Left colon (tissue), 2 donors: ENCODE data around the gene POLR2L. TPM values are rescaled to one million over a fixed set of nuclear protein-coding genes. Genes with fewer than 3 reads are reported as not detected.

Experiments
- ATAC-seq: fragments of 200-7000 bp; cut with Tn5 transposase; one replicate; pipeline ENCODE4 v1.9.1; 2020; ENCODE audit warnings: mild to moderate bottlenecking, moderate library complexity
- DNase-seq, 2 donors: peaks; one replicate each; pipeline ENCODE4 v3.0.0-alpha.2; 2020
- intact Hi-C, 2 donors: fragments of 100-400 bp; cut with DNase I in 1 of 2; cut with micrococcal nuclease in 1 of 2; formaldehyde crosslinking; loops; one replicate each; pipeline versions ENCODE4 v1.11.2 to v1.14.0; 2022; cut with DNase I, micrococcal nuclease
- total RNA-seq, 2 donors: library from RNA; stranded (reverse); fragmentation: NEBNext Ultra II Directional; extraction: Animal tissue kit (Norgen Biotek cat#: 25700); gene quantifications; one replicate each; pipeline ENCODE4 v1.2.1, GENCODE V29; 2021
- donor health status: DM: no; HTN: no; CAD: no.
- donor health status: DM: yes; HTN: yes; CAD: no.

POLR2L gene
- total RNA-seq, 2 donors from 2014 or later = 79.4 to 83.1 TPM

DNA sequence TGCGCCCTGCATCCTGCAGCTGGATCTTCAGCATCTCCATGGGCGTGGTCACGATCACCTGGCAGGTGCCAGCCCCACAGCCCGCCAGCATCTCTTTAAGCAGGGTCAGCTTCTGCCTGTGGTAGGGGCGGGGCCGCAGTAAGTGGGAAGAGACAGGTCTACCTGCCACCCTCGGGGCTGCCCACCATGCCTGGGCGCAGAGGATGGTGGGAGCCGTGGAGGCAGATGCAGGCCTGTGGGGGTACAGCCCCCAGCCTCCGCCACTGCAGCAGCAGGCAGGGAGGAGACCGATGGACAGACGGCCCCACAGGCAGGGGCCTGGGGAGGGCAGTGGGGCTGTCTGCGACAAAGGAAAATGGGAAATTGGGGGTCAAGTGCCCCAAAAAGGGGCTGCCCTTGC lies 49.5 kb downstream of the POLR2L start:
- no peak for DNase-seq
- no peak for ATAC-seq
- intact Hi-C loops = no loop called here

DNA sequence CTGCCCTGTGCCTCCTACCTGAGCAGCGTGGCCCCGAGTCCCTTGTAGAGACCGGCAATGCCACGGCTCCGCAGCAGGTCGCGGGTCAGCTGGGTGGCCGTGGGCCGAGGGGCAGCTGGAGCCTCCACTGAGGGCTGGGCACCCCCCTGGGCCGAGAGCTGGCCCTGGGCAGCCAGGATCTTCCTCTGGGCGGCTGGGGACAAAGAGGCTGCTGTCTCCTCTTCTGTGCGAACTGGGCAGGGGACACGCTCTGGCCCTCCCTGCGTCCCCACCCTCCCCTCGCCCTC lies 49.9 kb downstream of the POLR2L start:
- intact Hi-C loops = no loop called here
- ATAC-seq (no peak), DNase-seq (no peak)

DNA sequence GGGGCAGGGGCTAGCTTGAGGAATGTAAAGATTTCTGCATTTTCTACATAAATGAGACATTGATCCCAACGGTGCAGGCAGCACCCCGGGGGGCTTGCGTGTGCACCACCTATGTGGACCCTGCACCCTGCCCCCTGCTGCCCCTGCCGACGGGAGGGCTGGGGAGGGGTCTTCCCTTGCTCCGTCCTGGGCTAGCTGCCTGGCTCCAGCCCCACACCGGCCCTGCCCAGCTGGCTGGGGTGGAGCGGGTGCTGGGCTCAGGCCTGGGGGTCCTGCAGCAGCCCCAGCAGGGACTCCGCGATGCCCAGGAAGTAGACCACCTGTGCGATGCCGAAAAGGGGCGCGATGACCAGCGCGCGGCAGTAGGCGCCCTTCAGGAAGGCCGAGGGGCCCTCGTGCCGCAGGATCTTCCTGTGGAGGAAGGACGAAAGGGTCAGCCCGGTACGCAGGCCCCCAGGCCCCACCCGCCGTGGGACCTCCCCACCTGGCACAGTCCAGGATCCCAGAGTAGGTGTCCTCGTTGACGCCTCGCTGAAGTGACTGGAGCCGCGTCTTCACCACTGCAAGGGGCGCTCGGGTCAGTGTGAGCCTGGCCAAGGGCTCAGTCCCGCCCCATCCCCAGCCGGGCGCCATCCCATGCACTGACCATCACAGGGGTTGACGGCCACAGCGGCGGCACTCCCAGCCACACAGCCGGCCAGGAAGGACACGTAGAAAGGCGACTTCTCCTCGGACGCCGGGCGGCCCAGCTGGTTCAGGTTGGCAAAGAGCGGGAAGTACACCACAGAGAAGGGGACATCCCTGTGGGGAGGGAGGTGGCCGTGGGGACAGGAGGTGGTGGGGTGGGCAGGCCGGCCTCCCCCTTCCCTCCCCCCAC lies 50.4 kb downstream of the POLR2L start:
- intact Hi-C loops = no loop called here
- DNase-seq = no peak
- no peak for ATAC-seq

DNA sequence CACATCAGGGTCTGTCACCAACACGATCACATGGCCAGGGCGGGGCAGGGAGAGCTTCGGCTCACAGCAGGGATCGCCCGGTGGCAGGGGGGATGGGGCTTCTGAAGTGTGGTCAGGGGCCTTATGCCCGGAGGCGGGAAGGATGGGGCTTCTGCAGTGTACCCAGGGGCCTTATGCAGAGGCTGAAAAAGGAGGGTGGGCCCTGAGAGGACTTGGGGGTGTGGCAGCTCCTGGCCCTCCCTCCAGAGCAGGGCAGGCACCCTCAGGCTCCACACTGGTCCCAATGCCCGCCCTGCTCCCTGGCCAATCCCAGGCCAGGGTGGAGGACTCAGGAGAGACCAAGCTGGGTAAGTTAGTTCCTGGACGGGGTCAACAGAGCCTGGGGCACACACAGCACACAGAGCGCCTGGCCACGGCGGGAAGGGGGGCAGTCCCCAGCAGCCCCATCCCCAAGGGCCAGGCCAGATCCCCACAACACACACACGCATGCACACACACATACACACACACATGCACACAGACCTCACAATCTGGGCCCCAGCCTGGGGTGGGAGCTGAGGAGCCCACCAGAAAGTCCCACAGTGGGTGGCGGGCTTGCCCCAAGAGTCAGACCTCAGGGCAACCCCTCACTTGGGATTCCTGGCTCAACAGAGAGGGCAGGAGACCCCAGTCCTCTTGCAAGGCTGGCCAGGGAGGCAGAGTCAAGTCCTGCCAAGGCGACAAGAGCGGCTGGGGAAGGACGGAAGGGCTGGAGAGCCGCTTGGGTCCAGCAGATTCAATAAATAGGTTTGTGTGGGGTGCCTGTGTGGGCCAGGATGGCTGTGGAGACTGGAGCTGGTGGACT lies 51.4 kb downstream of the POLR2L start:
- intact Hi-C loops = no loop called here
- DNase-seq = no peak
- ATAC-seq = no peak

GRCh38 chr11:789943-790342 lies 52.4 kb downstream of the POLR2L start, which contains the start of gene CEND1:
Gene CEND1, minus strand, starts transcription at chr11:790090. Its CDS starts 1,514 bp downstream, at chr11:788576.
- intact Hi-C loops = no loop called here
- ATAC-seq = peak; percentile 30
- peak in 1 of 2 donors; percentile 48 for DNase-seq

Other genes with a start within 250 kb of the POLR2L start
- 10 to 100 TPM; 29.9 to 36.4 TPM for gene IRF7, start 226.6 kb downstream of the POLR2L start, total RNA-seq
- 100 to 1,000 TPM; 359 to 611 TPM for gene CDHR5, start 217.6 kb downstream of the POLR2L start, total RNA-seq
- 1 to 10 TPM in 1 of 2 donors, not detected in 1; 2.7 TPM for gene SCT, start 215.3 kb downstream of the POLR2L start, total RNA-seq
- 1 to 10 TPM; 1.3 to 1.9 TPM for gene DRD4, start 205.3 kb downstream of the POLR2L start, total RNA-seq
- 10 to 100 TPM; 24.1 to 27.1 TPM for gene DEAF1, start 147.3 kb downstream of the POLR2L start, total RNA-seq
- gene TMEM80, start 146.7 kb downstream of the POLR2L start, total RNA-seq = 10 to 100 TPM; 26.9 to 31.3 TPM
- gene EPS8L2, start 136.3 kb downstream of the POLR2L start, total RNA-seq = 100 to 1,000 TPM; 248 to 294 TPM
- 100 to 1,000 TPM; 159 to 186 TPM for gene TALDO1, start 95.1 kb downstream of the POLR2L start, total RNA-seq
- gene GATD1, start 65.0 kb downstream of the POLR2L start, total RNA-seq = 10 to 100 TPM; 49.2 to 60.2 TPM
- under 1 TPM in 1 of 2 donors, not detected in 1; 0.36 TPM for gene CEND1, start 52.4 kb downstream of the POLR2L start, total RNA-seq
- 10 to 100 TPM; 16.0 to 16.8 TPM for gene SLC25A22, start 44.2 kb downstream of the POLR2L start, total RNA-seq
- gene PIDD1, start 37.3 kb downstream of the POLR2L start, total RNA-seq = 10 to 100 TPM; 20.0 to 25.8 TPM
- 1,000 to 10,000 TPM; 1,811 to 1,846 TPM for gene RPLP2, start 32.6 kb downstream of the POLR2L start, total RNA-seq
- 100 to 1,000 TPM; 161 to 222 TPM for gene PNPLA2, start 23.6 kb downstream of the POLR2L start, total RNA-seq
- 100 to 1,000 TPM; 117 to 122 TPM for gene CRACR2B, start 14.6 kb downstream of the POLR2L start, total RNA-seq
- 100 to 1,000 TPM; 443 to 462 TPM for gene CD151, start 9.6 kb downstream of the POLR2L start, total RNA-seq
- gene TSPAN4, start 323 bp upstream of the POLR2L start, total RNA-seq = 10 to 100 TPM; 11.7 to 20.2 TPM
- gene CHID1, start 68.3 kb upstream of the POLR2L start, total RNA-seq = 10 to 100 TPM; 52.0 to 54.2 TPM
- gene AP2A2, start 83.3 kb upstream of the POLR2L start, total RNA-seq = 10 to 100 TPM; 61.6 to 68.8 TPM
- not detected for gene MUC6, start 194.2 kb upstream of the POLR2L start, total RNA-seq
- gene MUC2, start 232.3 kb upstream of the POLR2L start, total RNA-seq = 1,000 to 10,000 TPM; 1,472 to 2,135 TPM